Upper lobe of left lung (tissue), 6 donors: ENCODE results near the gene TPO. TPM values are rescaled to one million over a fixed set of nuclear protein-coding genes. Genes with fewer than 3 reads are reported as not detected.

Experiments
- ATAC-seq, 2 donors: fragments of 200-7000 bp; cut with Tn5 transposase; one replicate each; pipeline ENCODE4 v1.9.1; 2022; ENCODE audit warnings: mild to moderate bottlenecking in 2 of 2, moderate library complexity in 2 of 2; ENCODE audit not compliant: low FRiP score in 2 of 2
- DNase-seq, 2 donors: peaks; one replicate each; pipeline ENCODE4 v3.0.0-alpha.2; 2019 to 2020
- H3K27ac ChIP-seq, 4 donors: fragments of 200-600 bp; sonication (generic); one replicate each; pipeline ENCODE4 v1.5.1; 2016 to 2019
- H3K27me3 ChIP-seq, 4 donors: fragments of 200-600 bp; sonication (generic); one replicate each; pipeline ENCODE4 v1.5.1; 2017 to 2019
- H3K36me3 ChIP-seq, 4 donors: fragments of 200-600 bp; sonication (generic); one replicate each; pipeline ENCODE4 v1.5.1; 2016 to 2019
- H3K4me1 ChIP-seq, 4 donors: fragments of 200-600 bp; sonication (generic); one replicate each; pipeline ENCODE4 v1.5.1; 2018 to 2019
- H3K4me3 ChIP-seq, 4 donors: fragments of 200-600 bp; sonication (generic); one replicate each; pipeline ENCODE4 v1.5.1; 2017 to 2019; ENCODE audit warnings: mild to moderate bottlenecking in 2 of 4, moderate library complexity in 1 of 4
- H3K9me3 ChIP-seq, 4 donors: fragments of 200-600 bp; sonication (generic); one replicate each; pipeline ENCODE4 v1.5.1; 2018 to 2019
- CTCF ChIP-seq, 6 experiments: fragments of 450-650 bp in 4 of 6; fragments of 200-600 bp in 2 of 6; sonication (generic) in 2 of 6; IDR thresholded peaks; one replicate each; pipeline ENCODE4 v1.5.1; 2016 to 2019; ENCODE audit warnings: antibody characterized with exemption in 6 of 6
- EP300 ChIP-seq, 4 donors: sonication (generic); formaldehyde crosslinking; IDR thresholded peaks; one replicate each; pipeline ENCODE4 v1.5.1; 2017; ENCODE audit warnings: antibody characterized with exemption in 4 of 4, control low read depth in 2 of 4
- POLR2A ChIP-seq, 4 donors: fragments of 450-650 bp; IDR thresholded peaks; one replicate each; pipeline ENCODE4 v1.5.1; 2016 to 2017; ENCODE audit warnings: antibody characterized with exemption in 4 of 4, mild to moderate bottlenecking in 2 of 4
- POLR2AphosphoS5 ChIP-seq, 2 donors: sonication (generic); formaldehyde crosslinking; IDR thresholded peaks; one replicate each; pipeline ENCODE4 v1.5.1; 2017; ENCODE audit warnings: antibody characterized with exemption in 2 of 2
- WGBS, 2 donors: methylation state at CpG; one replicate each; pipeline ENCODE4 v1.1.5; 2017 to 2018; 5-methylcytosine and 5-hydroxymethylcytosine counted together
- total RNA-seq, 6 donors: library from RNA; depleted of rRNA in 4 of 6; stranded (reverse); fragments of >200 nt in 4 of 6; gene quantifications; one replicate each; pipeline versions ENCODE4 v1.1.0 to v1.2.1, GENCODE V29; 2016 to 2021
- donor health status: DM: no; HTN: no; CAD: no; lungs with moderate emphysema.
- donor health status: DM: no; HTN: yes; CAD: no; lungs with severe emphysema.

The TPO gene
- total RNA-seq, 6 donors from 2014 or later = 0.06 to 0.39 TPM; not detected in 4

- no peak for DNase-seq
- H3K9me3 ChIP-seq = no peaks in the 10 kb centered on the region
- peak in 1 of 2 donors; percentile 35 for ATAC-seq
Observed at GRCh38 chr2:1429895-1430294, 16.6 kb downstream of the TPO start.

GRCh38 chr2:1430491-1430890, 17.2 kb downstream of the TPO start:
- 90 to 100% methylated on average over 1 to 2 of the region's 2 CpGs for WGBS, 2 donors

More at GRCh38 chr2:1429895-1430294, 16.6 kb downstream of the TPO start:
- TF ChIP-seq CTCF (IDR thresholded peaks at IDR 0.05) (no peak), EP300 (IDR thresholded peaks at IDR 0.05) (no peak)
- Histone ChIP-seq H3K36me3 (no peaks in the 10 kb centered on the region), H3K4me3 (no peak overlapping the region), H3K27me3 (no peaks in the 10 kb centered on the region), H3K27ac (no peak overlapping the region), H3K4me1 (no peaks in the 10 kb centered on the region)
- 55 to 85% methylated on average over 1 to 2 of the region's 2 CpGs for WGBS, 2 donors

GRCh38 chr2:1431886-1432400, 18.7 kb downstream of the TPO start:
- Histone ChIP-seq H3K9me3 (no peaks in the 10 kb centered on the region), H3K27ac (no peak overlapping the region), H3K4me3 (no peak overlapping the region), H3K27me3 (no peaks in the 10 kb centered on the region), H3K36me3 (no peaks in the 10 kb centered on the region), H3K4me1 (no peaks in the 10 kb centered on the region)
- ATAC-seq (no peak), DNase-seq (no peak)
- no peak for TF ChIP-seq POLR2A (IDR thresholded peaks at IDR 0.05)
- TF ChIP-seq EP300 (IDR thresholded peaks at IDR 0.05) = no peak
- no peak for TF ChIP-seq CTCF (IDR thresholded peaks at IDR 0.05)
- TF ChIP-seq POLR2AphosphoS5 (IDR thresholded peaks at IDR 0.05) = no peak
- 91% methylated on average over 6 of the region's 6 CpGs for WGBS, 2 donors

More at GRCh38 chr2:1430491-1430890, 17.2 kb downstream of the TPO start:
- no peaks in the 10 kb centered on the region for H3K36me3 ChIP-seq
- no peak for DNase-seq
- no peak for TF ChIP-seq CTCF (IDR thresholded peaks at IDR 0.05)
- TF ChIP-seq POLR2AphosphoS5 (IDR thresholded peaks at IDR 0.05) = no peak
- TF ChIP-seq POLR2A (IDR thresholded peaks at IDR 0.05) = no peak
- no peak for TF ChIP-seq EP300 (IDR thresholded peaks at IDR 0.05)
- no peaks in the 10 kb centered on the region for H3K4me1 ChIP-seq
- H3K9me3 ChIP-seq = no peaks in the 10 kb centered on the region
- H3K27ac ChIP-seq = no peak overlapping the region
- ATAC-seq = peak in 1 of 2 donors; percentile 20
- H3K4me3 ChIP-seq = no peak overlapping the region
- H3K27me3 ChIP-seq = no peaks in the 10 kb centered on the region

GRCh38 chr2:1432726-1433125, 19.5 kb downstream of the TPO start:
- Histone ChIP-seq H3K4me1 (no peaks in the 10 kb centered on the region), H3K27ac (no peak overlapping the region), H3K27me3 (no peaks in the 10 kb centered on the region), H3K36me3 (no peaks in the 10 kb centered on the region), H3K9me3 (no peaks in the 10 kb centered on the region), H3K4me3 (no peak overlapping the region)
- ATAC-seq (no peak), DNase-seq (no peak)
- 73 to 83% methylated on average over 1 to 2 of the region's 2 CpGs for WGBS, 2 donors
- TF ChIP-seq EP300 (IDR thresholded peaks at IDR 0.05) (no peak), CTCF (IDR thresholded peaks at IDR 0.05) (no peak), POLR2AphosphoS5 (IDR thresholded peaks at IDR 0.05) (no peak), POLR2A (IDR thresholded peaks at IDR 0.05) (no peak)

- TF ChIP-seq CTCF (IDR thresholded peaks at IDR 0.05) (no peak), POLR2A (IDR thresholded peaks at IDR 0.05) (no peak), POLR2AphosphoS5 (IDR thresholded peaks at IDR 0.05) (no peak), EP300 (IDR thresholded peaks at IDR 0.05) (no peak)
- DNase-seq (no peak), ATAC-seq (no peak)
- Histone ChIP-seq H3K36me3 (no peaks in the 10 kb centered on the region), H3K9me3 (no peaks in the 10 kb centered on the region), H3K4me1 (no peaks in the 10 kb centered on the region), H3K27me3 (no peaks in the 10 kb centered on the region), H3K27ac (no peak overlapping the region), H3K4me3 (no peak overlapping the region)
- 93 to 94% methylated on average over 9 of the region's 9 CpGs for WGBS, 2 donors
Observed at GRCh38 chr2:1436369-1436768, 23.1 kb downstream of the TPO start.
